Stimulated activated CD4-positive, alpha-beta T cell treated with anti-CD3 and anti-CD28 coated beads, Interleukin-1b, Interleukin-23, amount 100 ng/mL, for 24 hours (primary cell): ENCODE results near the gene TNFRSF8.
A peak's percentile ranks its signal among the peaks of the same experiment; 100 is the strongest.

Experiments
- DNase-seq, 4 experiments: peaks; one replicate each; pipeline ENCODE4 v3.0.0-alpha.2; 2020; ENCODE audit warnings: low read depth in 4 of 4, low spot score in 1 of 4

TNFRSF8 gene

DNA sequence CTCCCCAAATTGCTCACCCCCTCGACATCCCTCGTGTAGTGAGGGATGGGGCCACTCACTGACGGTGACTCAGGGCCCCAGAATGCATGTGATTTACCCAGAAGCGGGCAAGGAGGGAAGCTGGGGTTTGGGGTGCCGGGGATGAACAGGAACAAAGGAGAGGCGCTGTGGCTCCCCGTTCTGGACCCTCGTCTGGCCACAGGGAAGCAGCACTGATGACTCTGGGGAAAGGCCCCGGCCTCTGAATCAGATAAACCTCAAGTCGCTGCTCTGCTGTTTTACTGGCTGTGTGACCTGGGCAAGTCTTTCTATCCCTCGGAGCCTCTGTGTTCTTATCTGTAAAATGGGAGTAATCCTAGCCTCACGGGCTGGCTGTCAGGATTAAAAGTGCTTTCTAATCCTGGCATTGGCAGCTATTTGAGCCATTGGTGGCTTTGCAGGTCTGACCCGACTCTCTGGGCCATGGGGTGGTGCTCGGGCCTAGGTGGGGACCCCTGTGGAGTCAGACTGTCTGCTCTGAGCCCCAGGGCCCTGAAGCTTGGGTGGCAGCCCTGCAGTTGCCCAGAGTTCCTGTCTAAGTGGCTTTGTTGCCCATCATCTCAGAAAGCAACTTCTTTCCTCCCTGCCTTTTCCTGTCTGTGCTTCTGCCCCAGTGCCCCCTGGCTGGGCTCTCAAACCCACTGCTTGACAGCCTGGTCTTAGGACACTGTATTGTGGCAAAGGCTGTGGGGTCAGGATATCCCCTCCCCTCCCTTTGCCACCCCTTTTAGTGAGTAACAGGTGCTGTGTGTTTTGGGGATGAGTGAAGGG is 109.1 kb downstream of the TNFRSF8 start:
- DNase-seq: no peak

GRCh38 chr1:12173041-12173509 is 110.0 kb downstream of the TNFRSF8 start:
- no peak for DNase-seq

DNA sequence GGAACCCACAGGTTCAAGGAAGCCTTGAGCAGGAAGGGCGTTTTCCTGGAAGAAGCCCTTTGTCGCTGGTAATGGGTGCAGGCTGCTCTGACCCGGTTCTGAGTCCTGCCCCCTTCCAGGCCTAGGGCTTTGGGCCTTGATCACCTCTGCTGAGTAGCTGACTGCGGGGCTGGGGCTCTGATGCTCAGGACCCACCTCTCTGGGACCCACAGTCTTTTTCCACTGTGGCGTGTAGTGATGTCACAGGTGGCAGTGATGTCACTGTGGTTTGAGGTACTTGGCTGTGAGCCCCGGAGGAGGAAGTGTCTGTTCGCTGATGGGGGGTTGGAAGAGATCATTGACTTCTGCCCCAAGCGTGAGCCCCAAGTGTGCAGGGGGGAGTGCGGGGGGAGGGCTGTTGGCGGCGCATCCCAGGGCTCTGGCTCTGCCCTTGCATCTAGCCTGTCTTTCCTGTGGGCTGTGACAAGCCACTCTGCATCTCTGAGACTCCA is 110.6 kb downstream of the TNFRSF8 start:
- peak; percentile 63 to 83 (median 69) for DNase-seq

- DNase-seq: no peak
Measured at GRCh38 chr1:12174924-12175810, 112.1 kb downstream of the TNFRSF8 start.

DNA sequence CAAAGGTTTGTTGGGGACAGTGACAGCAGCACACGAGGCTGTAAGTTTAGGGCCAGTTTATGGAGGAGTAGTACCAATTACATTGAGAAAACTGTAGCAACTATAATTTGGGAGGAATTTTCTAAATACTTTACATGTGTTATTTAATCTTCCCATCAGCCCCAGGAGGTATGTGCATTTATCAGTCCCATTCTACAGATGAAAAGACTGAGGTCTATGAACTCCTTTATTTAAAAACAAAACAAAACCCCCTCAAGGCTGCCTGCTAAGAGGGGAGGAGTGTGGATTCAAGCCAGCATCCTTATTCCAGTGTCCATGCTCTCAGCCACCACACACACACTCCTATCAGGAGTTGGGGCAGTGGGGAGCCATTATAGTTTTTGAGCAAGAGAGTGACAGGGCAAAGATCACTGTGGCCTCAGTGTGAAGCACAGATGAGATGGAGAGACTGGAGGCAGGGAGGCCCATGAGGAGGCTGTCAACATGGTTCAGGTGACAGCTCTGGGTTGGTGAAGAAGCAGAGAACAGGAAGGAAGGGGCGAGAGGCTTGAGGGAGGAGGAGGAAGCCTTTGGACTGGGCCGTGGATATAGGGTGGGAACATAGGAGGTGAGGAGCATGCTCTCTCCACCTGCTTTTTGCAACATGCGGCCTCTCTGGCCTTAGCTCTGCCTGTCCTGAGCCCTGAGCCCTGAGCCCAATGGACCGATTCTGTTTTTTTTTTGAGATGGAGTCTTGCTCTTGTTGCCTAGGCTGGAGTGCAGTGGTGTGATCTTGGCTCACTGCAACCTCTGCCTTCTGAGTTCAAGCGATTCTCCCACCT is 113.4 kb downstream of the TNFRSF8 start:
- DNase-seq: no peak

- no peak for DNase-seq
Measured at GRCh38 chr1:12177156-12177998, 114.3 kb downstream of the TNFRSF8 start.

- peak; percentile 89 to 93 (median 92) for DNase-seq
Measured at GRCh38 chr1:12177999-12178441, 114.9 kb downstream of the TNFRSF8 start.

DNA sequence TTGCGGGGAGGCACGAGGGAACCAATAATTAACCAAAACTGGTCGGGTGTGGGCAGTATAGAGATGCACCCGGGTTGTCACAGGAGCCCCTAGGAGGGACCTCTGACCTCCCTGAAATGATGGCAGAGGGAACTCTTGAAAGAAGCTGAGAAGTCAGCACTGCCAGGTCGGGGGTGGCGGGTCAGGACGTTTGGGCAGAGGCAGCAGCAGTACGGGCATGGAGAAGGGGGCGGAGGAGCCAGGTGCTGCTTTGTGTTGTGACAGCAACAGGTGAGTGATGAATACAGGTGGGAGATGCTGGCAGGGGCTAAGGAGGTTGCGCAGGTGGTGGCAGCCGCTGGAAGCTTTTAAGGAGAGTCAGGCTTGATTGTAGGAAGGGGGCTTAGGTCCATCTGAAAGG is 115.4 kb downstream of the TNFRSF8 start:
- DNase-seq: no peak

- peak; percentile 40 to 83 (median 55) for DNase-seq
Measured at GRCh38 chr1:12179111-12179519, 116.0 kb downstream of the TNFRSF8 start.

- no peak for DNase-seq
Measured at GRCh38 chr1:12179676-12180075, 116.6 kb downstream of the TNFRSF8 start.

DNA sequence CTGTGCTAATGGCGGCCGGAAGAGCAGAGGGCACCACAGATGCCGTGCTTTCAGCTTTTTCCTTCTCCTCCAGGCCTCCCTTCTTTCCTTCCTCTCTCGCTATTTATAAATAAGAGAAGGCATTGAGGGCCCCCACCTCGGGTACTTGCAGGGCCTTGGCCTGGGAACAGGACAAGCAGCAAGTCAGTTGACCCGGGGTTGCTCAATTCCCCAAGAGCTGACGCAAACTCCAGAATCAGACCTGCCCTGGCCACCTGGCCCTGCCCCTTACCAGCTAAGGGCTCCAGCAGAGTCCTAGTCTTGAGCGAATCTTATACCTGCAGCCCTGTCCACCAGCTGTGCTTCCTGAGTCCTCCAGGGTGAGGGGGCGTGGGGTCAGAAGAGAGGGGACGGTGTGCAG is 117.2 kb downstream of the TNFRSF8 start:
- no peak for DNase-seq

- no peak for DNase-seq
Measured at GRCh38 chr1:12180903-12181302, 117.8 kb downstream of the TNFRSF8 start.

DNA sequence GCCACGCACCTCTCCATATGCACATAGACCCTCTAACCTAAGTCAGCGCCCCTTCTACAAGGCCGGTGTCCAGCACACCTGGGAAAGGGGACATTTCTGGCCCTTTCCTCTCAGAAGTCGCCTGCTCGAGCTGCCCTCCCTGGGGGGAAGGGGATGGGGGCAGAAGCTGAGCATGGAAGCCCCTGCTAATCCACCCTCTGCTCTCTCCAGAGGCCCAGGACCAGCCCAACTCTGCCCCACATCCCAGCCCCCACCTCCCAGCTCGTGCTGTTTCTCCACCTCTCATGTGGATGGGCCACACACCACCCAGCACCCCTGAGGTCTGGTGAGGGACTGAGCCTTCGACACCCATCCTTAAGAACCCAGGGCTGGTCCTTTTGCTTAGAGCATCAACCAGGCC is 118.5 kb downstream of the TNFRSF8 start:
- no peak for DNase-seq

DNA sequence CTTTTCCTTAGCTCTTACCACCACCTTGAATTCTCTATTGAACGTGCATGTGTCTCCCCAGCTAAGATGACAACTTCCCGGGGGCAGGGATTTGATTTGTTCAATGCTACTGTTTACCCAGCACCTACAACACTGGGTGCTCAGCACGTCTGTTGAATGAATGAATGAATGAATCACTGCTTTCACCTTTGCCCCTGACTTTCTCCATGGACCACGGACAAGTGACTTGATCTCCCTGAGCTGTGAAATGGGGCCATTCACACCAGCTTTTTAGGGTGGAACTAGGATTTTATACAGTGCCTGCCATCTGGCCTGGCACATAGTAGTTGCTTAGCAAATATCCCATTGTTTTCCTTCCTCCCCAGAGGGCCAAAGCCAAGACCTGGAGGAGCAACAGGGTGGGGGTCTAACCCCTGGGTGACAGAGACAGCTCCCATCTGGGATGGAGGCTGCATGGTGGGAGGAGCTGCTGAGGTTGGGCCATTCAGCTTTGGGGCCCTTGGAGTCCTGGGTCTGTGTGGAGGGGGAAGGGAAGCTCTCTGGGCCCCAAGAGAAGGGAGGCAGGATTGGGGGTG is 119.4 kb downstream of the TNFRSF8 start:
- DNase-seq: no peak

DNA sequence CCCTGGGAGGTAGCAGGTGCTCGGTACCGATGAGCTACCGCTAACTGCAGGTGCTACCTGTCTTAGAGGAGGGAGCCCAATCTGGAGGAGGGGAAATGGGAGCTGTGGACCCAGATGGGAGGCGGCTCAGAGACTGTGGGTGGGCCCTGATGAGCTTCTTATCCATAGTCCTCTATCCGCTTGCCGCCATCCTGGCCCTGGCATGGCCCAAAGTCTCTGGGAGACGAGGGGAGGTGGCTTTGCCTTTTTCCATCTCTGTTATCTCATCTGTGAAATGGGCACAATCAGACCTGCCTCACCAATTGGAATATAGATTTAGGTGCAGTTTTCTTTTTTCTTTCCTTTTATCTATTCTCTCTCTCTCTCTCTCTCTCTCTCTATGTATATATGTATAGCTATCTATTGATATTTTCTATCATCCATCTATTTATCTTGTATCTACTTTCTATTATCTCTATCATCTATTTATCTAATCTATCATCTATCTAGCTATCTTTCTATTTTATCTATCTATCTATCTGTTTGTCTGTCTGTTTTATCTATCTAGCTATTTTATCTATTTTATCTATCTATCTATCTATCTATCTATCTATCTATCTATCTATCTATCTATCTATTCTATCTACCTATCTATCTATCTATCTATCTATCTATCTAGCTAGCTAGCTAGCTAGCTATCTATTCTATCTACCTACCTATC is 120.1 kb downstream of the TNFRSF8 start:
- DNase-seq: no peak

DNA sequence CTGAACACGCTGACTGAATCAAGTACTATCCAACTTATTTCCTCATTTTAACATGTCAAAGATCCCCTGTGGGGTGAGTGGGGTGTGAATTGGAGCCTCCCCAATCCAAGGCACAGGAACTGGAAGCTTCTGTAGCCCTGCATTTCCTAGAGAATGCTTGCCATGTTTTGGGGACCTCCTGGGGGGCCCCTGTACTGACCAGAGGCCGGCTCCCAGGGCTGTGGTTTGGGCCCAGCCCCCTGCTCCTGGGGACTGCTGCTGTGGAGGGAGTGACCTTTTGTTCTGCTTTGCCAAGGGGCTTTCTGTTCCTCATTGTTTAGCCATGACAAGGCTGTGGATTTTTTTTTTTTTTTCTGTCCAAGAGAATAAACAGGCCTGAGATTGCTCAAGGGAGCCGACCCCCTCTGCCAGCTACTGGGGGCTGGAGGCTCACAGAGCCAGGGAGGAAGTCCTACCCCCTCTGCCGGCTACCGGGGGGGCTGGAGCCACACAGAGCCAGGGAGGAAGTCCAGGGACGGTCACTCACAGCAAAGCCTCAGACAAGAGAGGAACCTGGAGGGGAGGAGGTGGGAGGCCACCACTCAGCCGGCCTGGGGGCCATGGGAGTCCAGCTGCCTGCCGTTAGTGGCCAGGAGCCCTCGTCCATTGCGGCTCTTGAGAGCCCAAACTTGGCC is 121.0 kb downstream of the TNFRSF8 start:
- DNase-seq: no peak

DNA sequence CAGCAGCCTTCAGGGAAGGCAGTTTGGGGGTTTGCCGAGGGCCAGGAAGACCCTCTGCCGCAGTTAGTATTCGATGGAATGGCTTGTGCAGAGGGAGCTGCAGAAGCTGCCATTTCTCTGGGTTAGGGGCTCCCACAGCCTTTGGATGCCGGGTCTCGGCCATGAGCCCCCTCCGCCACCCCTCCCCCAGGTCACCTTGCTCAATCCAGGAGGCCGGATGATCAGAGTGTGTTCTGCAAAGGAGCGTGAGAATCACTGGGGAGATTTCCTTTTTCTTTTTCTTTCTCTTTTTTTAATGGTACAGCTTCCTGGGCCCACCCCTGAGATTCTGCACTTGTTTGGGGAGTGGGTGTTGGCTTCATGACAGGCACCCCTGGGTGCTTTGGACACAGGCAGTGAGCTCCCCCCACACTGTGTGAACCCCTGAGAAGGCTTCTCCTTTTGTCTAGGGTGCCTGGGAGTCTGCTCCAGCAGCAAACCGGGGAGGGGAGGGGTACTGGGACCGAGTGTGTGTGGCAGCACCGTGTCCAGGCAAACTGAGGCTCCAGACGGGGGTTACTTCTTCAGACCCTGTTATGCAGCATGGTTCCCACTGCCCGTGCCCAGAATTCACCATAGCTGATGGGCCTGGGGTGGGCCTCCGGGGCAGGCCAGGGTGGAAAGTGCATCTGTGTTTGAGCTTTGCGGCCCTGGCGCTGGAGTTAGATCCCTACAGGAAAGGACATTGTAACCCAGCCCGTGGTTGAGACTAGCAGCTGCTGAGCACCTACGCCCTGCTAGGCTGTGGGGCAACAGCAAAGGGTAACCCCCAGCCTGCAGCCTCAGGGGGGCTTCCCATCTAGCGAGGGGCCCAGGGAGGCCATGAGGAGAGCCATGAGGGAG is 122.2 kb downstream of the TNFRSF8 start:
- no peak for DNase-seq
